GM18498 (cell line): ENCODE results near the gene U2AF1L4.
A peak's percentile ranks its signal among the peaks of the same experiment; 100 is the strongest.
"Not testable (repeated sequence)": the region's sequence is repeated elsewhere in the genome, so short reads cannot be mapped to it uniquely, and the experiment has no call there.

Experiments
- ATAC-seq: cut with Tn5 transposase; IDR thresholded peaks from one replicate; pipeline ENCODE4 v1.9.1; 2021; ENCODE audit warnings: mild to moderate bottlenecking, moderate library complexity; ENCODE audit not compliant: unreplicated experiment

The U2AF1L4 gene

DNA sequence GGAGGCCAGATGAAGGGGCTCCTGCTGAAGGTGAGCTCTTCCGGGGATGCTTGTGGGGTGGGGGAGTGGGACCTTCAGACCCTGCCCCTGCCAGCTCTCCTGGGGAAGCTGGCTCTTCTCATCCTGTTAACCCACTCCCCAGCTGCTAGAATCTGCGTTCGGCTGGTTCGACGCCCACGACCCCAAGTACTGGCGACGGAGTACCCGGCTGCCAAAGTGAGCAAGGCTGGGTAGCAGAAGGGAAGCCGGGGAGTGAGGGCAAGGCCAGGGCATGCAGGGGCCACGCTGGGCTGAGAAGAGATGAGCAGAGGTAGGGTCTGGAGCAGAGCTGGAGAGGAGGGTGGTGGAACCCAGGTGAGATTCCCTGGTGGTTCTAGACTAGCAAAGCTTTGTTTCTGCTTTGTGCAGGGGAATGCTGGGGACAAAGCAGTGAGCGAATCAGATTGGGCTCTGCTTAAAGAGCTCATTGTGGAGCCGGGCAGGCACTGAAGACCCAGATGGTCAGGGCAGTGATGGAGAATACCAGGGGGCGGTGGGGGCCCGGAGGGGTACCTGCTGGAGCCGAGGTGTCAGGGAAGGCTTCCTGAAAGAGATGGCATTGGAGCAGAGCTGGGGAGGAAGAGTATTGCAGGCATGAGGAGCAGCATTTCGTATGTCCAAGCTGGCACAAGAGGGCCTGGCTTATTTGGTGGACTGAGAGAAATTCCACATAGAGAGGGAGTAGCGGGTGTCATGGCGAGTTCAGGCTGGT is 17.1 kb downstream of the U2AF1L4 start:
- ATAC-seq, result no peak

DNA sequence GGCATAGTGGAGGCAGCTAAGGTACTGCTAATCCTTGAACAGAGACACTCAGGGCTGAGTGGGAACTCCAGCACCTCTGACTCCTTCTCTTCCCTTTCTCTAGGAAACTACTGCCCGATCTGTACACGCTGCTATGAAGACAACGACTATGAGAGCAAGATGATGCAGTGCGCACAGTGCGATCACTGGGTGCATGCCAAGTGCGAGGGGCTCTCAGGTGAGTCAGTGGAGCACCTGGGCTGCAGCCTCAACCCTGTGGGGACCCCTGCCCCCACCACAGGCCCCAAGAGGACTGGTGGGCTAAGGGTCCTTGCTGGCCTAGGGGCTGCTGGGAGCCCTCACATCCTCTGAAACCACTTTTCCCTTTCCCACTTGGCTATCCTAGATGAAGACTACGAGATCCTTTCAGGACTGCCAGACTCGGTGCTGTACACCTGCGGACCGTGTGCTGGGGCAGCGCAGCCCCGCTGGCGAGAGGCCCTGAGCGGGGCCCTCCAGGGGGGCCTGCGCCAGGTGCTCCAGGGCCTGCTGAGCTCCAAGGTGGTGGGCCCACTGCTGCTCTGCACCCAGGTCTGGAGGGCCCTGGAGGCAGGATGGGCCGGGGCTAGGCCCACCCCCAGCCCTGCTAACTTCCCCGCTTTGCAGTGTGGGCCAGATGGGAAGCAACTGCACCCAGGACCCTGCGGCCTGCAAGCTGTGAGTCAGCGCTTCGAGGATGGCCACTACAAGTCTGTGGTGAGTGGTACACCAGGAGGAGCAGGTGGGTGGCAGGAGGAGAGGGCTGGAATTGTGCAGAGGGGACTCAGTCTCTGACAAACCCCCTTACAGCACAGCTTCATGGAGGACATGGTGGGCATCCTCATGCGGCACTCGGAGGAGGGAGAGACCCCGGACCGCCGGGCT is 17.9 kb downstream of the U2AF1L4 start:
- no peak for ATAC-seq

GRCh38 chr19:35725216-35725861 is 19.9 kb downstream of the U2AF1L4 start:
- no peak for ATAC-seq

- no peak for ATAC-seq
Observed at GRCh38 chr19:35724560-35724959, 20.7 kb downstream of the U2AF1L4 start.

DNA sequence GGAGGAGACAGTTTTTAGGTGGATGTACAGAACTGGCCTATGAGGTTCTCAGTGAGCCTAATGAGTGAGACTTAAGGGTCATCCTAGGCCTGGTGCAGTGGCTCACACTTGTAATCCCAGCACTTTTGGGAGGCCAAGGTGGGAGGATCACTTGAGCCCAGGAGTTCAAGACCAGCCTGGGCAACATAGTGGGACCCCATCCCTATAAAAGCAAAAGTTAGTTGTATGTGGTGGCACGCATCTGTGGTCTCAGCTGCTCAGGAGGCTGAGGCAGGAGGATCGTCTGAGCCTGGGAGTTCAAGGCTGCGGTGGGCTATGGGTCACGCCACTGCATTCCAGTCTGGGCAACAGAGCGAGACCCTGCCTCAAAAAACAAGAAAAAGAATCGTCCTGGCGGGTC is 21.1 kb downstream of the U2AF1L4 start:
- not testable (repeated sequence) for ATAC-seq

DNA sequence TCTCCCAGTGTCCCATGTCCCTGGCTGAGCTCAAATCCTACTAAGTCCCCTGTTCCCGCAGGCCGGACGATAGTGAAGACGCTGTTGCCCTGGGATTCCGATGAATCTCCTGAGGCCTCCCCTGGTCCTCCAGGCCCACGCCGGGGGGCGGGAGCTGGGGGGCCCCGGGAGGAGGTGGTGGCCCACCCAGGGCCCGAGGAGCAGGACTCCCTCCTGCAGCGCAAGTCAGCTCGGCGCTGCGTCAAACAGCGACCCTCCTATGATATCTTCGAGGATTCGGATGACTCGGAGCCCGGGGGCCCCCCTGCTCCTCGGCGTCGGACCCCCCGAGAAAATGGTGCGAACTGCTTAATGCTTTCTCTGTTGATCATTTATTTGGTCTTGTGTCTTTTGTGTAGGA is 21.5 kb downstream of the U2AF1L4 start:
- no peak for ATAC-seq

- ATAC-seq, result no peak
Observed at GRCh38 chr19:35722897-35723296, 22.3 kb downstream of the U2AF1L4 start.

GRCh38 chr19:35722461-35722860 is 22.8 kb downstream of the U2AF1L4 start:
- ATAC-seq, result no peak

DNA sequence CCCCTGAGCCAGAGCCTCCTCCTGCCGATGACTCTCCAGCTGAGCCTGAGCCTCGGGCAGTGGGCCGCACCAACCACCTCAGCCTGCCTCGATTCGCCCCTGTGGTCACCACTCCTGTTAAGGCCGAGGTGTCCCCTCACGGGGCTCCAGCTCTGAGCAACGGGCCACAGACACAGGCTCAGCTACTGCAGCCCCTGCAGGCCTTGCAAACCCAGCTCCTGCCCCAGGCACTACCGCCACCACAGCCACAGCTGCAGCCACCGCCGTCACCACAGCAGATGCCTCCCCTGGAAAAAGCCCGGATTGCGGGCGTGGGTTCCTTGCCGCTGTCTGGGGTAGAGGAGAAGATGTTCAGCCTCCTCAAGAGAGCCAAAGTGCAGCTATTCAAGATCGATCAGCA is 23.8 kb downstream of the U2AF1L4 start:
- no peak for ATAC-seq

GRCh38 chr19:35720648-35721047 is 24.6 kb downstream of the U2AF1L4 start:
- ATAC-seq, result no peak

- ATAC-seq, result no peak
Observed at GRCh38 chr19:35720163-35720524, 25.1 kb downstream of the U2AF1L4 start.

DNA sequence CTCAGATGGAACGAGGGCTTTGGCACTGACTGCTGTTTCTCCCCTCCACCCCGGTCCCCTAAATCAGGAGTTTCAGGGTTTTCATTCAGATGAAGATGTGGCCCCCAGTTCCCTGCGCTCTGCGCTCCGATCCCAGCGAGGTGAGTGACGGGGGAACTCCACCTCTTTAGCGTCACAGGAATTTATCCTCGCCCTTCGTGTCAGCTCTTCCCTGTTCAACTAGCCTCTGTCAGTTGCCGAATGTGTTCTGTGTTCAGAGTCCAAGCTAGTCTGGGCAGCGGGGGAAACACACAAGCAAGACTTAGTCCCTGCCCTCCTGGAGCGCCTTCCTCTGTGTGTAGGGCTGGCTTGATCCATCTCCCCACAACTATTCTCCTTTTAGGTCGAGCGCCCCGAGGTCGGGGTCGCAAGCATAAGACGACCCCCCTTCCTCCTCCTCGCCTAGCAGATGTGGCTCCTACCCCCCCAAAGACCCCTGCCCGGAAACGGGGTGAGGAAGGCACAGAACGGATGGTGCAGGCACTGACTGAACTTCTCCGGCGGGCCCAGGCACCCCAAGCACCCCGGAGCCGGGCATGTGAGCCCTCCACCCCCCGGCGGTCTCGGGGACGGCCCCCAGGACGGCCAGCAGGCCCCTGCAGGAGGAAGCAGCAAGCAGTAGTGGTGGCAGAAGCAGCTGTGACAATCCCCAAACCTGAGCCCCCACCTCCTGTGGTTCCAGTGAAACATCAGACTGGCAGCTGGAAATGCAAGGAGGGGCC is 25.6 kb downstream of the U2AF1L4 start:
- ATAC-seq, result no peak

- peak; percentile 7 for ATAC-seq
Observed at GRCh38 chr19:35718345-35719041, 26.7 kb downstream of the U2AF1L4 start.

GRCh38 chr19:35717665-35718344 is 27.4 kb downstream of the U2AF1L4 start, which contains the start of gene KMT2B:
Gene KMT2B (plus strand): TSS chr19:35718003. CDS start chr19:35718019, 16 bp downstream.
- peak; percentile 58 for ATAC-seq

- ATAC-seq, result peak; percentile 71
Observed at GRCh38 chr19:35716801-35717664, 28.2 kb downstream of the U2AF1L4 start.

- ATAC-seq, result no peak
Observed at GRCh38 chr19:35715981-35716800, 29.0 kb downstream of the U2AF1L4 start.

- no peak for ATAC-seq
Observed at GRCh38 chr19:35715355-35715809, 29.8 kb downstream of the U2AF1L4 start.
